Osteoblast (primary cell): ENCODE data around the gene COL7A1. TPM values are rescaled to one million over a fixed set of nuclear protein-coding genes. Genes with fewer than 3 reads are reported as not detected.

Experiments used
- DNase-seq: peaks from one replicate; pipeline ENCODE4 v3.0.0; 2011; ENCODE audit warnings: low spot score, mixed read lengths; ENCODE audit not compliant: insufficient read length; ENCODE audit errors: missing footprints
- H2AFZ ChIP-seq: 2 replicates; pipeline ENCODE4 v1.6.0; 2011; ENCODE audit warnings: mild to moderate bottlenecking, low read length
- H3K27ac ChIP-seq: 2 replicates; pipeline ENCODE4 v1.5.1; 2011; ENCODE audit warnings: mild to moderate bottlenecking, low read depth, low read length, moderate library complexity
- H3K27me3 ChIP-seq: 2 replicates; pipeline ENCODE4 v1.6.0; 2012; ENCODE audit warnings: mild to moderate bottlenecking, control low read depth, inconsistent platforms, low read length, moderate library complexity; ENCODE audit not compliant: insufficient read depth
- H3K36me3 ChIP-seq: 2 replicates; pipeline ENCODE4 v1.5.1; 2011; ENCODE audit warnings: mild to moderate bottlenecking, low read length, control low read depth, moderate library complexity; ENCODE audit not compliant: insufficient read depth
- H3K4me1 ChIP-seq: 2 replicates; pipeline ENCODE4 v1.5.1; 2011; ENCODE audit warnings: mild to moderate bottlenecking, low read length, control low read depth, moderate library complexity; ENCODE audit not compliant: insufficient read depth
- H3K4me2 ChIP-seq: 2 replicates; pipeline ENCODE4 v1.6.0; 2011; ENCODE audit warnings: mild to moderate bottlenecking, low read length; ENCODE audit not compliant: insufficient read depth
- H3K4me3 ChIP-seq: fragments of 200-600 bp; sonication (generic); 3 replicates; pipeline ENCODE4 v1.5.1; 2012; ENCODE audit warnings: mild to moderate bottlenecking, low read length, inconsistent platforms; ENCODE audit not compliant: insufficient read depth
- H3K79me2 ChIP-seq: 2 replicates; pipeline ENCODE4 v1.6.0; 2012; ENCODE audit warnings: mild to moderate bottlenecking, low read length, control low read depth, inconsistent platforms; ENCODE audit not compliant: insufficient read depth
- H3K9me3 ChIP-seq: 2 replicates; pipeline ENCODE4 v1.5.1; 2011; ENCODE audit warnings: low read depth, low read length, control low read depth
- H4K20me1 ChIP-seq: 2 replicates; pipeline ENCODE4 v1.6.0; 2012; ENCODE audit warnings: mild to moderate bottlenecking, low read length, control low read depth; ENCODE audit not compliant: insufficient read depth
- CTCF ChIP-seq: IDR thresholded peaks from 2 replicates; pipeline ENCODE4 v1.5.1; 2011; ENCODE audit warnings: mild to moderate bottlenecking, low read depth, low read length, moderate library complexity; ENCODE audit errors: extremely low read depth
- total RNA-seq: library from RNA; depleted of rRNA; stranded (reverse); fragments of >200 nt; gene quantifications from 2 replicates; pipeline ENCODE4 v1.2.3, GENCODE V29; 2012

COL7A1 gene
- total RNA-seq, 1 donor, result 21.4 TPM

GRCh38 chr3:48562367-48563095, 32.6 kb downstream of the COL7A1 start:
- TF ChIP-seq CTCF, result no peak
- peak; percentile 13 for DNase-seq
- Histone ChIP-seq H3K79me2 (peaks cover 16% of the 10 kb centered on the region), H3K27ac (peak overlapping the region; percentile 98), H3K36me3 (no peaks in the 10 kb centered on the region), H3K27me3 (no peaks in the 10 kb centered on the region), H3K4me2 (no peak overlapping the region), H2AFZ (no peak overlapping the region), H3K4me3 (no peak overlapping the region), H3K4me1 (peaks cover 72% of the 10 kb centered on the region), H4K20me1 (peaks cover 4% of the 10 kb centered on the region), H3K9me3 (no peaks in the 10 kb centered on the region)

DNA sequence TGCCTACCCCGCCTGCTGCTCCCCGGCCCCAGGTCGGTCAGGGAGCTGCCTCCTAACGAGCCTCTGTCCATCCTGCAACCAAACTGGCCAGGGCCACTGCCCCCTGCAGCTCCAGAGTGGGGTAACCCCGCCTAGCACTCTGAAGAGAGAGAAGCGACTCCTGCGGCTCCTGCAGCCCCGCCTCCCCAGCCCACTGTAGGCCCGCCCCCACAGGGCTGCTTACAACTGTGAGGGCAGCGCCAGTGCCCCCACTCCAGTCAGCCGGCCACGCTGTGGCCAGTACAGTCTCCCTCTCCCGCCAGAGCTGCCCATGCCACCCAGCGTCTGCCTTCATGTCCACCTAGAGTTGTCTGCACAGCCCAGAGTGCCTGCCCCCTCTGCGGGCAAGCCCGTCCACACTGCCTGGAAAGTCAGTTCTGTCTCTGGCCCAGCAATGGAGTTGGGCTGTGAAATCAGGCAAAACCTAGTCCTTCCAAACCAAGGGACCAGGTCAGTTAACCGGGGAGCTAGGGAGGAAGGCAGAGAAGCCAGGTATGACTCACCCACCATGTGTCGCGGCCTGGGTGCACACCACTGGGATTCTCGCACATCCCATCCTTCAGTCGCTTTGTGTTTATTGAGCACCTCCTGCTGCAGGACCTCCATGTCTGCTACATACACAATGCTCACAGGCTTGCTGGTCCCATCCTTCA, 33.9 kb downstream of the COL7A1 start:
- peak; percentile 97 for DNase-seq
- Histone ChIP-seq H4K20me1 (peaks cover 4% of the 10 kb centered on the region), H3K27ac (peak overlapping the region; percentile 85), H3K79me2 (peaks cover 16% of the 10 kb centered on the region), H3K9me3 (no peaks in the 10 kb centered on the region), H3K4me2 (peak overlapping the region; percentile 82), H2AFZ (peak overlapping the region; percentile 85), H3K4me1 (peaks cover 78% of the 10 kb centered on the region), H3K27me3 (no peaks in the 10 kb centered on the region), H3K4me3 (peak overlapping the region; percentile 67), H3K36me3 (no peaks in the 10 kb centered on the region)
- TF ChIP-seq CTCF, result peak; percentile 35

- peaks cover 19% of the 10 kb centered on the region for H3K79me2 ChIP-seq
- peak overlapping the region; percentile 82 for H3K4me2 ChIP-seq
- H3K9me3 ChIP-seq, result no peaks in the 10 kb centered on the region
- peak overlapping the region; percentile 85 for H3K27ac ChIP-seq
- no peak for TF ChIP-seq CTCF
- H2AFZ ChIP-seq, result peak overlapping the region; percentile 85
- no peaks in the 10 kb centered on the region for H3K36me3 ChIP-seq
- peaks cover 4% of the 10 kb centered on the region for H4K20me1 ChIP-seq
- no peaks in the 10 kb centered on the region for H3K27me3 ChIP-seq
- H3K4me3 ChIP-seq, result peak overlapping the region; percentile 67
- H3K4me1 ChIP-seq, result peaks cover 75% of the 10 kb centered on the region
- DNase-seq, result peak; percentile 93
These were observed 34.5 kb downstream of the COL7A1 start for GRCh38 chr3:48560648-48561018.

DNA sequence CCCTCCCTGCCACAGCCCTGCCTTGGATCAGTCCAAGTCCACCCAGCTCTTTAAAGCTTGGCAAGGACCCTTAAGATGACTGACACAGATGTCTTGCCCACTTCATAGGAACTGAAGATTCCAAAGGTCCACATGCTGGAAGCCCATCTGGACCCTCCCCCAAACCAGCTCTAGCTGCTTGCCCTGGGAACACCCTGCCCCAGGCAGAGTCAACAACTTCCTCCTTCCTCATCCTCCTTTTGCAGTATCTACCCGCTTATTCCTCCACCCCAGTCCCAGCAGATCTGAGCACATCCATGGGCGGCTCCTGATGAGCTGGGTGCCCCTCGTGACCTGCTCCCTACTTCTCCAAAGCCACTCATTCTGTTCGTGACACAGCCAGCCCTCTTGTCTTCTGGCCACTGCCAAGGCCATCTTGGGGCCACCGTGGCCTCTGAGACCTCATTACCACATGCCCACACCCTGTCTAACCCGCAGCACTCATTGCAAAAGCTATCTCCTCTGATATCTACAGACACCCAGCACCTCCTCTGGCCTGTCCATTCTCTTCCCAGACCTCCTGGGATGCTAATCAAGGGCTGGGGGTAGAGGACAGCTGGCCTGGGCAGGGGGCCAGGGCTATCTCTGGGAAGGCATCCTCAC, 36.5 kb downstream of the COL7A1 start:
- Histone ChIP-seq H3K36me3 (no peaks in the 10 kb centered on the region), H2AFZ (no peak overlapping the region), H3K4me2 (no peak overlapping the region), H3K9me3 (no peaks in the 10 kb centered on the region), H3K4me1 (peaks cover 55% of the 10 kb centered on the region), H3K79me2 (peaks cover 19% of the 10 kb centered on the region), H3K27me3 (no peaks in the 10 kb centered on the region), H3K27ac (no peak overlapping the region), H3K4me3 (no peak overlapping the region), H4K20me1 (peaks cover 4% of the 10 kb centered on the region)
- TF ChIP-seq CTCF, result peak; percentile 6
- peak; percentile 36 for DNase-seq
